BJ (cell line): Measurements from ENCODE around the gene PEPD. TPM values are rescaled to one million over a fixed set of nuclear protein-coding genes. Genes with fewer than 3 reads are reported as not detected.

Source experiments
- CTCF ChIA-PET: fragments of 350-600 bp; formaldehyde crosslinking; extraction: SDS; loops from one replicate; lab custom pipeline; 2021; ENCODE audit warnings: antibody characterized with exemption, inconsistent platforms; lab: Yijun Ruan, JAX
- POLR2A ChIA-PET: fragments of 300-600 bp; sonication (Branson Sonifier 250); formaldehyde crosslinking; extraction: SDS; loops from one replicate; lab custom pipeline; 2021; ENCODE audit warnings: antibody characterized with exemption; lab: Charles Lee
- DNase-seq: peaks from one replicate; pipeline ENCODE4 v3.0.0-alpha.2; 2011; ENCODE audit warnings: low read depth
- H3K27me3 ChIP-seq: 2 replicates; pipeline ENCODE4 v1.6.0; 2011; ENCODE audit warnings: low read length; ENCODE audit not compliant: control insufficient read depth, insufficient read depth
- H3K36me3 ChIP-seq: 2 replicates; pipeline ENCODE4 v1.5.1; 2011; ENCODE audit warnings: low read length; ENCODE audit not compliant: control insufficient read depth, insufficient read depth
- H3K4me3 ChIP-seq: 2 replicates; pipeline ENCODE4 v1.5.1; 2011; ENCODE audit warnings: low read depth, mild to moderate bottlenecking, control low read depth, low read length
- polyA plus RNA-seq: library from polyadenylated mRNA; depleted of rRNA; stranded (reverse); fragments of >200 nt; gene quantifications from 2 replicates; pipeline ENCODE4 v1.2.3, GENCODE V29; 2011
- TF ChIP-seq, protein P1 (sequence below): IDR thresholded peaks from 2 replicates; pipeline ENCODE4 v1.5.1; 2011; ENCODE audit warnings: low read depth, mild to moderate bottlenecking, control low read depth, inconsistent platforms, low read length, moderate library complexity; ENCODE audit not compliant: insufficient read depth

PEPD gene
- polyA plus RNA-seq, 1 experiment, result 97.6 TPM

DNA sequence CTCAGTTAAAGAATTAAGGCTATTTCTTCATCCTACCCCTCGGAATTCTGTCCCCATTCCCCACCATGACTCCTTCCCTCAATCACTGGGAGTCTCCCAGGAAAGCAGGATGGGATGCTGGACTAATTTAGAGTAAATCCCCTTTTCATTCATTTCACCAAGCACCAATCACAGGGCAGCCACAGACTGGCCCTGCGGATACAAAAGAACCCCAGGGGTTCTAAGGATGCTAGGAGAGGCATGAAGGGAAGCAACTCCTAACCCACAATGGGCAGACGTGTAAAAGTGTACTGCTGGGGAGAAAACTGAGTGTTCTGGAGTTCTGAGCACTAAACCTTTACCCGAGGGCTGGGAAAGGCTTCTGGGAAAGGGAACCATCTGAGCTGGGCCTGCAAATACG, 3.0 kb downstream of the PEPD start:
- no peak for DNase-seq
- TF ChIP-seq, protein P1, sequence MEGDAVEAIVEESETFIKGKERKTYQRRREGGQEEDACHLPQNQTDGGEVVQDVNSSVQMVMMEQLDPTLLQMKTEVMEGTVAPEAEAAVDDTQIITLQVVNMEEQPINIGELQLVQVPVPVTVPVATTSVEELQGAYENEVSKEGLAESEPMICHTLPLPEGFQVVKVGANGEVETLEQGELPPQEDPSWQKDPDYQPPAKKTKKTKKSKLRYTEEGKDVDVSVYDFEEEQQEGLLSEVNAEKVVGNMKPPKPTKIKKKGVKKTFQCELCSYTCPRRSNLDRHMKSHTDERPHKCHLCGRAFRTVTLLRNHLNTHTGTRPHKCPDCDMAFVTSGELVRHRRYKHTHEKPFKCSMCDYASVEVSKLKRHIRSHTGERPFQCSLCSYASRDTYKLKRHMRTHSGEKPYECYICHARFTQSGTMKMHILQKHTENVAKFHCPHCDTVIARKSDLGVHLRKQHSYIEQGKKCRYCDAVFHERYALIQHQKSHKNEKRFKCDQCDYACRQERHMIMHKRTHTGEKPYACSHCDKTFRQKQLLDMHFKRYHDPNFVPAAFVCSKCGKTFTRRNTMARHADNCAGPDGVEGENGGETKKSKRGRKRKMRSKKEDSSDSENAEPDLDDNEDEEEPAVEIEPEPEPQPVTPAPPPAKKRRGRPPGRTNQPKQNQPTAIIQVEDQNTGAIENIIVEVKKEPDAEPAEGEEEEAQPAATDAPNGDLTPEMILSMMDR, result no peak
- POLR2A ChIA-PET, result no interaction called here
- Histone ChIP-seq H3K27me3 (no peaks in the 10 kb centered on the region), H3K4me3 (no peak overlapping the region), H3K36me3 (no peaks in the 10 kb centered on the region)
- CTCF ChIA-PET, result no interaction called here

DNA sequence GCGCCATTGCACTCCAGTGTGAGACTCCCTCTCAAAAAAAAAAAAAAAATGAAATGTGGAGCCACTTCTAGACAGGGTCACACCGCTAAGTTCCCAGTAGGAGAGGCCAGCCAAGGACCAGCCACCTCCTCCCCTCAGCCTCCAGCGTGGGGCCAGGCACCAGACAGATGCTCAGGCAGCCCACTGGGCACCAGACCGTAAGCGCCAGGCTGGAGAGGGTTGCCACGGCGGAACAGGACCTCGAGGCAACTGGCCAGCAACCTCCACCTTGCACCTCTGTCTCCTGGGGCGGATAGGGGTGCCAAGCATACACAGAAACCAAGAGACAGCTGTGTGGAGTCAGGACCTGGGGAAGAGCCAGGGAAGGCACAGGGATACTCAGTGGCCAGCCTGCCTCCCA, 3.7 kb downstream of the PEPD start:
- Histone ChIP-seq H3K4me3 (no peak overlapping the region), H3K36me3 (no peaks in the 10 kb centered on the region), H3K27me3 (no peaks in the 10 kb centered on the region)
- no peak for DNase-seq
- ChIA-PET POLR2A (no interaction called here), CTCF (no interaction called here)
- TF ChIP-seq, protein P1, result no peak

DNA sequence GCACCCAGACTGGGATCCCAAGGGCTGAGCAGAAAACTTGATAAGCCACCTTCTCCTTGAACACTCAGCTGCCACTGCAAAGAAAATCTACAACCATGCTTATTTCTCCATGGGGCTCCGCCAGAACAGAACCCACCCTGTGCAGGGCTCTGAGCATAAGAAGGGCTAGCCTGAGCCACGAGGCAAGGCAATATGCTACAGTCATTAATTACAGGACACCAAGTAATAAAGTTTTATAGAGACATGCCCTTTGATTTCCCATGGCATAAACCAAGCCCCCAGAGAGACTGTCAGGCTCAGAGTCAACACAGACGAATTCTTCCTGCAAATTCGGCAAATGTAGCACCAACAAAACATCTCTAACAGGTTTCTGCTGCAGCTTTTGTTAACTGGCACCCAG, 5.7 kb downstream of the PEPD start:
- ChIA-PET POLR2A (no interaction called here), CTCF (no interaction called here)
- DNase-seq, result no peak
- H3K4me3 ChIP-seq, result no peak overlapping the region
- TF ChIP-seq, protein P1, result no peak
- H3K36me3 ChIP-seq, result no peaks in the 10 kb centered on the region
- H3K27me3 ChIP-seq, result no peaks in the 10 kb centered on the region

GRCh38 chr19:33514885-33515551, 6.6 kb downstream of the PEPD start:
- H3K4me3 ChIP-seq, result no peak overlapping the region
- CTCF ChIA-PET, result no interaction called here
- POLR2A ChIA-PET, result no interaction called here
- TF ChIP-seq, protein P1, result no peak
- H3K36me3 ChIP-seq, result no peaks in the 10 kb centered on the region; the same call in 1 of the 2 replicates
- DNase-seq, result no peak
- H3K27me3 ChIP-seq, result no peaks in the 10 kb centered on the region

DNA sequence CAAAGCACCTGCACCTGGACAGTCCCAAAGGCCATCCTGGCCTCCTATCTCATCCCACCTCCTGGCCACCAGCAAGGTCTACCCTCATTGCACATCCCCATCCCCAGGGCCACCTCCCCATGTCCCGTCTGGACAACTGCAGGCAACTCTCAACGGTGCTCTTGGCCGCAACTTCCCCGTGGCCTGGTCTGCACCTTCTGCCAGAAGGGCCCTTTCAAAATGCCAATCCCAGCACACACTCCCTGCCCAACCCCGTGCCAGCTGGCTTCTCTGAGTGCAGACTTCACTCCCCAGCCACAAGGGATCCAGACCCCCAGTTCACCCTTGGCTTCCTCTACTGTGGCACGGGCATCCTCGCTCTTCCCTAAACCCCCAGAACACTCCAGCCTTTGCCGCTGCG, 8.2 kb downstream of the PEPD start:
- ChIA-PET CTCF (interaction anchor here (0.7 kb wide), 1 partner anchor 20 kb away, joined by 3 read pairs; no protein-coding TSS in a partner anchor), POLR2A (no interaction called here)
- no peaks in the 10 kb centered on the region for H3K27me3 ChIP-seq
- DNase-seq, result no peak
- H3K4me3 ChIP-seq, result no peak overlapping the region
- H3K36me3 ChIP-seq, result no peaks in the 10 kb centered on the region; the same call in 1 of the 2 replicates
- TF ChIP-seq, protein P1, result no peak
